Stimulated activated effector memory CD8-positive, alpha-beta T cell treated with anti-CD3 and anti-CD28 coated beads, Interleukin-12 subunit alpha, Interleukin-12 subunit beta, amount 100 ng/mL, for 72 hours (primary cell): ENCODE measurements around the gene SLC13A2.
"Not testable (repeated sequence)": the region's sequence is repeated elsewhere in the genome, so short reads cannot be mapped to it uniquely, and the experiment has no call there.

ENCODE experiments used
- ATAC-seq: fragments of 150-1000 bp; cut with Tn5 transposase; 2 replicates; pipeline ENCODE4 v1.10.0; 2021
- DNase-seq, 2 donors: peaks; one replicate each; pipeline ENCODE4 v3.0.0; 2021 to 2022; ENCODE audit warnings: low spot score in 2 of 2
- H3K27ac Mint-ChIP-seq: one replicate; pipeline ENCODE4 v1.8.0; 2022; ENCODE audit warnings: mild to moderate bottlenecking, mixed read lengths
- H3K36me3 Mint-ChIP-seq: one replicate; pipeline ENCODE4 v1.8.0; 2022; ENCODE audit warnings: mild to moderate bottlenecking, mixed read lengths
- H3K4me1 Mint-ChIP-seq: one replicate; pipeline ENCODE4 v1.8.0; 2022; ENCODE audit warnings: mixed read lengths
- H3K4me3 Mint-ChIP-seq: one replicate; pipeline ENCODE4 v1.8.0; 2022; ENCODE audit warnings: mild to moderate bottlenecking, mixed read lengths
- H3K9me3 Mint-ChIP-seq: one replicate; pipeline ENCODE4 v1.8.0; 2022; ENCODE audit warnings: mixed read lengths

Gene SLC13A2, protein sequence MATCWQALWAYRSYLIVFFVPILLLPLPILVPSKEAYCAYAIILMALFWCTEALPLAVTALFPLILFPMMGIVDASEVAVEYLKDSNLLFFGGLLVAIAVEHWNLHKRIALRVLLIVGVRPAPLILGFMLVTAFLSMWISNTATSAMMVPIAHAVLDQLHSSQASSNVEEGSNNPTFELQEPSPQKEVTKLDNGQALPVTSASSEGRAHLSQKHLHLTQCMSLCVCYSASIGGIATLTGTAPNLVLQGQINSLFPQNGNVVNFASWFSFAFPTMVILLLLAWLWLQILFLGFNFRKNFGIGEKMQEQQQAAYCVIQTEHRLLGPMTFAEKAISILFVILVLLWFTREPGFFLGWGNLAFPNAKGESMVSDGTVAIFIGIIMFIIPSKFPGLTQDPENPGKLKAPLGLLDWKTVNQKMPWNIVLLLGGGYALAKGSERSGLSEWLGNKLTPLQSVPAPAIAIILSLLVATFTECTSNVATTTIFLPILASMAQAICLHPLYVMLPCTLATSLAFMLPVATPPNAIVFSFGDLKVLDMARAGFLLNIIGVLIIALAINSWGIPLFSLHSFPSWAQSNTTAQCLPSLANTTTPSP

DNA sequence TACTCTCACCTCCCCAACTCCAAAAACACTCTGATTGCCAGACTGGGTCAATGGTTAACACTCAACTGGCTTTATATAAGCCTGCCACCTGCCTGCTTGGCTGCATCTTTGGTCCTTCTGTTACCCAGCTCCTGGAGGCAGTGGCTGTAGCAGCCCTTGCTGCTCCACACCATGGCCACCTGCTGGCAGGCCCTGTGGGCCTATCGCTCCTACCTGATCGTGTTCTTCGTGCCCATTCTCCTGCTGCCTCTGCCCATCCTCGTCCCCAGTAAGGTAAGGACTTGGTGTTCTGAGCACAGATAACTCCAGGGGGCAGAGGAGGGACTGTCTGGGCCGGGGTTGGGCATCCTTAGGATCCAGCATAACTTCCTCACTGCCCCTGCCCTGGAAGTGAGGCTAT lies at the start of gene SLC13A2:
Gene SLC13A2 (plus strand): TSS at position 103 of the 400 bp plus-strand sequence. CDS start 69 bp downstream, at position 172.
- no peak within 1 kb of the TSS for H3K4me3 Mint-ChIP-seq
- no peaks in the 10 kb centered on the region for H3K9me3 Mint-ChIP-seq
- H3K4me1 Mint-ChIP-seq: peaks cover 23% of the 10 kb centered on the region
- DNase-seq (no peak), ATAC-seq (no peak)
- H3K27ac Mint-ChIP-seq: no peak within 1 kb of the TSS
- no peaks in the 10 kb centered on the region for H3K36me3 Mint-ChIP-seq

DNA sequence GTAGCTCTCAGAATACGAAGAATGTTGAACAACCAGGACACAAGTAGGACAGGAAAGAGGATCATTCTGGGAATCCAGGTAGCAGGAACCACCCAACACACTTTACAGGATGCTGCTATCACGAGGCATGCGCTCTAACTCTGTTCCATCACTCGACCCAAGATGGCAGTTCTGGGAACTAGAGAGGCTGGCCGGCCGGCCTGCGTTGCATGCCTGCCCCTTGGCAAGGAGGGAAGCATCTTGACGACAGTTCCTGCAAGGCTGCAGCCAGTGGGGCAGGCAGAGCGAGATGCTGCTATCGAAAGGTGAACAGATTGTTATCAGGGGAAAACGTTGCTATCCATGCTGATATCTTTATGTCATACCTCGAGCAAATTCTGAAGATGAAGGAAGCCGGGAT lies 48.2 kb upstream of the SLC13A2 start:
- ATAC-seq (no peak), DNase-seq (no peak)
- H3K27ac Mint-ChIP-seq: no peak overlapping the region
- H3K9me3 Mint-ChIP-seq: no peaks in the 10 kb centered on the region
- no peaks in the 10 kb centered on the region for H3K4me1 Mint-ChIP-seq
- no peak overlapping the region for H3K4me3 Mint-ChIP-seq
- H3K36me3 Mint-ChIP-seq: no peaks in the 10 kb centered on the region

DNA sequence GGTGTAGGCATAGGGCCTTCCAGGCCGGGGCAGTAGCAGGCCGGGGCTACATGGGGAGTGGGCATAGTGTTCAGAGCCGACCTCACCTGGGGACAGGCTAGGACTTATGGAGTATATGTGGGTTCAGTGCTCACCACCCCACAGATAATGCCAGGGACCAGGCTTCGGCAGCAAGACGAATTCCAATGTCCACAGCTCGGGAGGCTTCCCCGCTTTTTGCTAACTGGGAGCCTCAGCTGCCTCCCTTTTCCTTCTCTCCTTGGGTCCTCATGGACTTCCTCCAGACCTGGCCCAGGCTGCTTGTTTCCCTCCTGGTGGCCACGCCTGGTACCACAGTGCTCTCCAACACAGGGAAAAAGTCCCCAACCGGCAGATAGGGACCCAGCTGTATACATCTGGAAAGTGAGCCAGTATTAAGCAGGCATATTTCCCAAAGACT lies 47.3 kb upstream of the SLC13A2 start:
- H3K36me3 Mint-ChIP-seq: no peaks in the 10 kb centered on the region
- no peak for DNase-seq
- peak; percentile 42 for ATAC-seq
- no peak overlapping the region for H3K27ac Mint-ChIP-seq
- H3K9me3 Mint-ChIP-seq: no peaks in the 10 kb centered on the region
- H3K4me3 Mint-ChIP-seq: no peak overlapping the region
- no peaks in the 10 kb centered on the region for H3K4me1 Mint-ChIP-seq

DNA sequence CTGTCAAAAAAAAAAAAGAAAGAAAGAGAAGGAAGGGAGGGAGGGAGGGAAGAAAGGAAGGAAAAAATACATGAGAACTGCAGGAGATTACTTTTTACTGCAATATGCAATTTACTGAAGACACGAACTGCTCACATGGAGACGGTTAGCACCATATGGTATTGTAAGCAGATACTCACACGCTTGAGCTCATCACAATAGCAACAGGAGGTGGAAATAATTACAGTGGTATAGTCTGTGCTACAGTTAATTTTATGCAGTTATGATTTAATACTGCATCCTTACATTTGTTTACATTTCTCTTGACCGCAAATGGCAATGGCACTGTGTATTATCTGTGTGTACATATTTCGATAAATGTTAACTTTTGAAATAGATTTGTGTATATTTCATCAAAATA lies 46.1 kb upstream of the SLC13A2 start:
- no peaks in the 10 kb centered on the region for H3K36me3 Mint-ChIP-seq
- DNase-seq (no peak), ATAC-seq (no peak)
- H3K4me3 Mint-ChIP-seq: no peak overlapping the region
- H3K27ac Mint-ChIP-seq: no peak overlapping the region
- H3K4me1 Mint-ChIP-seq: no peaks in the 10 kb centered on the region
- no peaks in the 10 kb centered on the region for H3K9me3 Mint-ChIP-seq

DNA sequence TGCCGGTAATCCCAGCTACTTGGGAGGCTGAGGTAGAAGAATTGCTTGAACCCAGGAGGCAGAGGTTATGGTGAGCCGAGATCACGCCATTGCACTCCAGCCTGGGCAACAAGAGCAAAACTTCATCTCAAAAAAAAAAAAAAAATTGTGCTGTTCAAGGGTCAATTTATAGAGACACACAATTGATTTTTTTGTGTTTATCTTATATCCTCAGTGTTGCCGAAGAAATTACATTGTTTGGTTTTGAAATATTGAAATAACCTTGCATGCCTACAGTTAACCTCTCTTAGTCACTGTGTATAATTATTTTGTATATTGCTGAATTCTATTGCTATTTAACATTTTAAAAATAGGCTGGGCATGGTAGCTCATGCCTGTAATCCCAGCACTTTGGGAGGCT lies 45.5 kb upstream of the SLC13A2 start:
- not testable (repeated sequence) for DNase-seq, ATAC-seq, H3K9me3 Mint-ChIP-seq, H3K27ac Mint-ChIP-seq, H3K4me3 Mint-ChIP-seq, H3K4me1 Mint-ChIP-seq, H3K36me3 Mint-ChIP-seq

DNA sequence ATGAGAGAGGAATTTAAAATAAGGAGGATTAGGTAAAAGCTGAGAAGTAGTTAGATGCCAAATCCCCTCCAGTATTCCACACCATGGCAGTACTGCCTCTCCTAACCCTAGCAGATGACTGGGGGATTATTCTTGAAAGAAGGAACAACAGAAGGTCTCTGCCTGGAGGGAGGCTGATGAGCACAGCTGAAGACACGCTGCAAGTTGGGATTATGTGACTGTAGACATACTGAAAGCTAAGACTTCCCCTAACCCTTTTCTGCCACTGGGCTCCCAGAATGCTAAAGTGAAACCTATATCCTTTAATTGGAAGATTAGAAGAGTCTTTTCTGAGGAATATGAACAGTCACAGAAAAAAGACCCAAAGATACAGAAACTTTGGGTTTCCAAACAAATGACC lies 39.7 kb upstream of the SLC13A2 start:
- no peak for DNase-seq
- Mint-ChIP-seq H3K27ac (no peak overlapping the region), H3K4me3 (no peak overlapping the region), H3K9me3 (no peaks in the 10 kb centered on the region), H3K36me3 (no peaks in the 10 kb centered on the region), H3K4me1 (no peaks in the 10 kb centered on the region)
- ATAC-seq: no peak

DNA sequence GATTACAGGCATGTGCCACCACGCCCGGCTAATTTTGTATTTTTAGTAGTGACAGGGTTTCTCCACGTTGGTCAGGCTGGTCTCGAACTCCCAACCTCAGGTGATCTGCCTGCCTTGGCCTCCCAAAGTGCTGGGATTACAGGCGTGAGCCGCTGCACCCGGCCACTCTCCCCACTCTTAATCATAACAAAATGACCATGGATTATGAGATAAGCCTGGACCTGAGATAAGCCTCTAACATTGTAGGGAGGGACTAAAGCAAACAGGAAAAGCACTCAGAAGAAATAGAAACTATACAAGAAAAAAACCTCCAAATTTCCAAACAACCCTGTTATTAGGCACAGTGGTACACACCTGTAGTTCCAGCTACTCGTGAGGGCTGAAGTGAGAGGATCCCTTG lies 39.1 kb upstream of the SLC13A2 start:
- not testable (repeated sequence) for H3K4me3 Mint-ChIP-seq

DNA sequence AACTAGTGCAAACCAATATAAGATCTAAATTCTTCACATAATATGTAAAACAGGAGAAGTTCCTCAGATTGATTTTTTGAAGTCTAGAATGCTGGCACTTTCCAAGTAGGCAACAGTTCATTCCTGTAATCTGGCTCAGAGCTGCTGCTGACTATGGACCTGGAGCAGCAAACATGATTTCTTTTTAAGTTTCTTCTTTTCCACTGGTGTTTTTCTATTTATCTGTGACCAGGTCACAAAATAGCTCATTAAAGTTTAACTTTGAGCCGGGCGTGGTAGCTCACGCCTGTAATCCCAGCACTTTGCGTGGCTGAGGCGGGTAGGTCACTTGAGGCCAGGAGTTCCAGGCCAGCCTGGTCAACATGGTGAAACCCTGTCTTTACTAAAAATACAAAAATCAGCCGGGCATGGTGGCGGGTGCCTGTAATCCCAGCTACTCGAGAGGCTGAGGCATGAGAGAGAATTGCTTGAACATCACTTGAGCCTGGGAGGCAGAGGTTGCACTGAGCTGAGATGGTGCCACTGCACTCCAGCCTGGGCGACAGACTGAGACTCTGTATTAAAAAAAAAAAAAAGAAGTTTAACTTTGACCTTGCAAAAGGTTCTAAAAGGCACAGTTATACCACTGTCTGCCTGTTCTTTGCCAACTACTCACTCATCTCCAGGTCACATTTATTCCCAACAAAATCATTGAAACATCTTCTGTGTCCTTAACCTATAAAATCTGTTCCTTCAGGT lies 29.4 kb upstream of the SLC13A2 start:
- H3K36me3 Mint-ChIP-seq: no peaks in the 10 kb centered on the region
- H3K4me3 Mint-ChIP-seq: no peak overlapping the region
- no peaks in the 10 kb centered on the region for H3K9me3 Mint-ChIP-seq
- no peak for DNase-seq
- no peak for ATAC-seq
- H3K4me1 Mint-ChIP-seq: no peaks in the 10 kb centered on the region
- no peak overlapping the region for H3K27ac Mint-ChIP-seq

More for the DNA sequence above, 39.1 kb upstream of the SLC13A2 start:
- DNase-seq, ATAC-seq, H3K4me1 Mint-ChIP-seq, H3K36me3 Mint-ChIP-seq, H3K27ac Mint-ChIP-seq, H3K9me3 Mint-ChIP-seq: not testable (repeated sequence)

DNA sequence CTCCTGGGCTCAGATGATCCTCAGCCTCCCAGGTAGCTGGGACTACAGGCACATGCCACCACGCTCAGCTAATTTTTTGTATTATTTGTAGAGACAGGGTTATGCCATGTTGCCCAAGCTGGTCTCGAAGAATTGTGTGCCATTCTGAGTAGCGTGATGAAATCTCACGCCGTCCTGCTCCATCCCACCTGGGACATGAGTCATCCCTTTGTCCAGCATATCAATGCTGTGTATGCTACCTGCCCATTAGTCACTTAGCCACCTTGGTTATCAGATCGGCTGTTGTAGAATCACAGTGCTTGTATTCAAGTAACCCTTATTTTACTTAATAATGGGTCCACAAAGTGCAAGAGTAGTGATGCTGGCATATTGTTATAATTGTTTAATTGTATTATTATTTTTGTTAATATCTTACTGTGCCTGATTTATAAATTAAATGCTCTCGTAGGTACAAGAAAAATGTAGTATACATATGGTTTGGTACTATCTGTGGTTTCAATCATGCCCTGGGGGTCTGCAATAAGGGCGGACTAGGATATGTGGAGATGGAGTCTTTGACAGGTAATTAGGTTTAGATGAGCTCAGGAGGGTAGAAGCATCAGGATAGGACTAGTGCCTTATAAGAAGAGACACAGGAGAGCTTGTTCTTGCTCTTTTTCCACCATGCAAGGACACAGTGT lies 26.6 kb upstream of the SLC13A2 start:
- DNase-seq (no peak), ATAC-seq (no peak)
- no peak overlapping the region for H3K27ac Mint-ChIP-seq
- H3K9me3 Mint-ChIP-seq: no peaks in the 10 kb centered on the region
- H3K36me3 Mint-ChIP-seq: no peaks in the 10 kb centered on the region
- H3K4me3 Mint-ChIP-seq: no peak overlapping the region
- H3K4me1 Mint-ChIP-seq: no peaks in the 10 kb centered on the region

DNA sequence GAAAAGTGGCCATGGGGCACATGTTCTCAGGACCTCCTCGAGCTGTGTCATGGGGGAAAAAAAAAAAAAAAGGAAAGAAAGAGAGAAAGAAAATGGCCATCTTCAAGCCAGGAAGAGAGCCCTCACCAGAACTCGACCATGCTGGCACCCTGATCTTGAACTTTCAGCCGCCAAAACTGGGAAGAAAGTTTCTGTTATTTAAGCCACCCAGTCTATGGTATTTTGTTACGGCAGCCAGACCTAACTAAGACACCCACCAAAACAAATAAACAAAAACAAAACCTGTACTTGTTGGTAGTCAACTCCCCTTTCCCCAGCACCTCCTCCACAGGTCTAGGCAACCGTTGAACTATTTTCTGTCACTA lies 26.1 kb upstream of the SLC13A2 start:
- ATAC-seq: no peak
- Mint-ChIP-seq H3K4me3 (no peak overlapping the region), H3K36me3 (no peaks in the 10 kb centered on the region), H3K27ac (no peak overlapping the region), H3K9me3 (no peaks in the 10 kb centered on the region), H3K4me1 (no peaks in the 10 kb centered on the region)
- no peak for DNase-seq

DNA sequence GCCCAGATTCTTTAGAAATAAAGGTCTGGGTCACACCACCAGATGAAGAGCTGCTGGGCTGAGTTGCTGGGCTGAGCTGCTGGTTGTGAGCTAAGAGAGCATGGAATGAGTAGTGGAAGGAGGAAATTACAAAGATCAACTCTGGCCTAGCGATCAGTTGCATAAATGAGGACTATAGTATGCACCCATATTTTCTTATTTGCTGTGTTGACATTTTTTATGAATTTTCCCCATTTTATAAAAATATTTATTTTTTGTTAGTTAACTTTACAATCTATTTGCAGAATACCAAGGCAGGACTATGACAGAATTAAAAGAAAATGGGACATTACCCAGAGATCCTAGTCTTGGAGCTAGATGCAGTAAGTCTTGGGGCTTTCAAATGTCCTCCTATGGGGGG lies 23.6 kb upstream of the SLC13A2 start:
- H3K27ac Mint-ChIP-seq: no peak overlapping the region
- H3K9me3 Mint-ChIP-seq: no peaks in the 10 kb centered on the region
- DNase-seq (no peak), ATAC-seq (no peak)
- H3K4me1 Mint-ChIP-seq: no peaks in the 10 kb centered on the region
- no peaks in the 10 kb centered on the region for H3K36me3 Mint-ChIP-seq
- no peak overlapping the region for H3K4me3 Mint-ChIP-seq

DNA sequence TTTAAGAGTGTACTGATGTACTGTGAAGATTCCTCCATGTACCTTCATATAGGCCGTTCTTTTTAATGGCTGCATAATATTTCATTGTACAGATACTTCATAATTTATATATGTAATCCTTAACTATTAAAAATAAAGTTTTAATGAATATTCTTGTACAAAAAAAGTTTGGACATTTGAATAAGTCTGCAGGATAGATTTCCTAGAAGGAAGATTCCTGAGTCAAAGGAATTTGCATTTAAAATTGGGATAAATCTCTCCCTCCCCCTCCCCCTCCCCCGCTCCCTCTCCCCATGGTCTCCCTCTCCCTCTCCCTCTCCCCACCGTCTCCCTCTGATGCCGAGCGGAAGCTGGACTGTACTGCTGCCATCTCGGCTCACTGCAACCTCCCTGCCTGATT lies 15.6 kb upstream of the SLC13A2 start:
- no peak for DNase-seq
- H3K4me1 Mint-ChIP-seq: no peaks in the 10 kb centered on the region
- ATAC-seq: no peak
- no peak overlapping the region for H3K4me3 Mint-ChIP-seq
- H3K36me3 Mint-ChIP-seq: no peaks in the 10 kb centered on the region
- H3K9me3 Mint-ChIP-seq: no peaks in the 10 kb centered on the region
- no peak overlapping the region for H3K27ac Mint-ChIP-seq

DNA sequence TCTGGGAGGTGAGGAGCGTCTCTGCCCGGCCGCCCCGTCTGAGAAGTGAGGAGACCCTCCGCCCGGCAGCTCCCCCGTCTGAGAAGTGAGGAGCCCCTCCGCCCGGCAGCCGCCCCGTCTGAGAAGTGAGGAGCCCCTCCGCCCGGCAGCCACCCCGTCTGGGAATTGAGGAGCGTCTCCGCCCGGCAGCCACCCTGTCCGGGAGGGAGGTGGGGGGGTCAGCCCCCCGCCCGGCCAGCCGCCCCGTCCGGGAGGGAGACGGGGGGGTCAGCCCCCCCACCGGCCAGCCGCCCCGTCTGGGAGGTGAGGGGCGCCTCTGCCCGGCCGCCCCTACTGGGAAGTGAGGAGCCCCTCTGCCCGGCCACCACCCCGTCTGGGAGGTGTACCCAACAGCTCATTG lies 14.6 kb upstream of the SLC13A2 start:
- not testable (repeated sequence) for H3K4me3 Mint-ChIP-seq, DNase-seq, H3K27ac Mint-ChIP-seq, H3K36me3 Mint-ChIP-seq, ATAC-seq, H3K4me1 Mint-ChIP-seq, H3K9me3 Mint-ChIP-seq

DNA sequence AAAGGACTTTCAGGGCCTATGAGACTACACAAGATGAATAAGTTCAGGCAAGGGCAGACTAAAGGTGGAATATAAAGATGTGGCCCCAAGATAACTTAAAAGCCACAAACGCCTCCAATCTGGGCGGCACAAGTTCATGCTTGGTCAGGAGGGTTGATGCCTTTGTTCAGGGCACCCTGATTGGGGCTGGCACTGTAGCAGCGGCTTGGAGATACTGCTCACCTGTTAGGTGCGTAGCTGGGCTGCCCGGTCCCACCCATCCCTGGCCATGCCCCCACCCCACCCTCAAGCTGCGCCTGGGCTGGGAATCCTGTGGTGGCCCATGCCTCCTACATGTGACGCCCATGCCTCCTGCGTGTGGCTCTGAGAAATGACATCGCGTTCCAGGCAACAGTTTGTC lies 12.5 kb upstream of the SLC13A2 start:
- DNase-seq (no peak), ATAC-seq (no peak)
- Mint-ChIP-seq H3K4me3 (no peak overlapping the region), H3K9me3 (no peaks in the 10 kb centered on the region), H3K36me3 (no peaks in the 10 kb centered on the region), H3K27ac (no peak overlapping the region), H3K4me1 (peaks cover 3% of the 10 kb centered on the region)

DNA sequence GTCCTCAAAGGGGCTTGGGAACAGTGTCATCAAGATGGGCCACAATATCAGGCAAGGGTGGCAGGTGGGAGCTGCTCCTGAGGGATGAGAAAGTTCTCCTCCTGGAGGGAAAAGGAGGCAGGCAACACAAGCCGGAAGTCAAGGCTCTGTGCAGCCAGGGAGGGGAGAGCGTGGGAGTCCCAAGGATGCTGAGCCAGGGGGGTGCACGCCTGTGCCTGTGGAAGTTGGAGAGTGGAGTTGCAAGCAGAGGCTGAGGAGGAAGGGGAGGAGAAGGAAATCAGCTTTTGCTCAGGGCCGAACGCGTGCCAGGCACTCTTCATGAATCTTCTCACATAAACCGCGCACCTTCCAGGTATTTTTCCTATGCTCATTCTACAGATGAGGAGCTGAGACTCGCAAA lies 7.4 kb upstream of the SLC13A2 start:
- ATAC-seq (no peak), DNase-seq (no peak)
- H3K36me3 Mint-ChIP-seq: no peaks in the 10 kb centered on the region
- no peaks in the 10 kb centered on the region for H3K9me3 Mint-ChIP-seq
- H3K4me1 Mint-ChIP-seq: peaks cover 20% of the 10 kb centered on the region
- H3K27ac Mint-ChIP-seq: no peak overlapping the region
- no peak overlapping the region for H3K4me3 Mint-ChIP-seq
